Fibroblast of villous mesenchyme (primary cell): ENCODE results near the gene CTNNBIP1. TPM values are rescaled to one million over a fixed set of nuclear protein-coding genes. Genes with fewer than 3 reads are reported as not detected.

Experiments used
- DNase-seq: peaks from one replicate; pipeline ENCODE4 v3.0.0-alpha.2; 2010; ENCODE audit warnings: low read depth
- H3K4me3 ChIP-seq: 2 replicates; pipeline ENCODE4 v1.5.1; 2011; ENCODE audit warnings: low read depth, mild to moderate bottlenecking, low read length
- CTCF ChIP-seq: IDR thresholded peaks from 2 replicates; pipeline ENCODE4 v1.5.1; 2012; ENCODE audit warnings: low read depth, mild to moderate bottlenecking, low read length; ENCODE audit not compliant: insufficient read depth
- total RNA-seq: library from RNA; depleted of rRNA; stranded (reverse); fragments of >200 nt; gene quantifications from 2 replicates; pipeline ENCODE4 v1.2.3, GENCODE V29; 2012

CTNNBIP1 gene
- total RNA-seq, 1 donor, result 13.4 TPM

DNA sequence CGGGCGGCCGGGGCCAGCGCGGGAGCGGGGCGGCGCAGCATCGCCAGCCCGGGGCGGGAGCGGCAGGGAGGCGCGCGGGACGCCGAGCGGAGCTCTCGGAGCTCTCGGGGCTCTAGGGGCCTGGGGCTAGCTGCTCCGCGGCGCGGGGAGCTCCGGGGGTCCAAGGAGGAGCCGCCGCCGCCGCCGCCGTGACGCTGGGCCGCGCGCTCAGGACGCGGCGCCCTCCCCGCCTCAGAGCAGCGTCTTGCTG, 86.5 kb downstream of the CTNNBIP1 start:
- peak overlapping the region; percentile 84 for H3K4me3 ChIP-seq
- DNase-seq, result no peak
- TF ChIP-seq CTCF, result no peak

- no peak for TF ChIP-seq CTCF
- H3K4me3 ChIP-seq, result peak overlapping the region; percentile 84
- peak; percentile 33 for DNase-seq
These were observed 87.0 kb downstream of the CTNNBIP1 start for GRCh38 chr1:9822897-9823692.

GRCh38 chr1:9822490-9822889, 87.6 kb downstream of the CTNNBIP1 start:
- no peak for TF ChIP-seq CTCF
- peak; percentile 46 for DNase-seq
- H3K4me3 ChIP-seq, result peak overlapping the region; percentile 84

DNA sequence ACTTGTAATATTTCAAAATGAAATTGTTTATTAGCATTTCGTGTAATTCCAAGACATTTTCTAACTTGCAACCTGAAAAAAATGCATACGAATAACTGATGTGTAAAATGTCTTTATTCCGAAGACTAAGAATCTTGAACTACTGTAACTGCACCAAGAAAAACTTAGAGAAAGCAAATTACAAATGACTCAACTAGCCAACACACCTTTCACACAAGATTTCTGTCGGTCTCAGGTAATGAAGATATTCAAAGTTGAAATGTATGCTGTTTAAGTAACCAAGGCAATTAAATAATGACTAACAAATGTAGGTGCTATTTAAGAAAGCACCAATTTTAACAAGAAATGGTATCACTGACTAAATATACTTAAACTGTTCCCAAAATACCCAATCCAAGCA, 88.4 kb downstream of the CTNNBIP1 start:
- TF ChIP-seq CTCF, result no peak
- no peak for DNase-seq
- peak overlapping the region; percentile 84 for H3K4me3 ChIP-seq

GRCh38 chr1:9820521-9820920, 89.5 kb downstream of the CTNNBIP1 start:
- DNase-seq, result no peak
- no peak for TF ChIP-seq CTCF
- H3K4me3 ChIP-seq, result no peak overlapping the region

GRCh38 chr1:9817734-9818133, 92.3 kb downstream of the CTNNBIP1 start:
- H3K4me3 ChIP-seq, result no peak overlapping the region
- no peak for TF ChIP-seq CTCF
- DNase-seq, result no peak

- DNase-seq, result peak; percentile 36
- no peak for TF ChIP-seq CTCF
- H3K4me3 ChIP-seq, result no peak overlapping the region
These were observed 93.9 kb downstream of the CTNNBIP1 start for GRCh38 chr1:9816199-9816598.
